ENCODE data around the gene AQP5. TPM values are rescaled to one million over a fixed set of nuclear protein-coding genes. Genes with fewer than 3 reads are reported as not detected.

The AQP5 gene
- polyA plus RNA-seq, 3 donors from 2014 or later: not detected

- no peak for DNase-seq
- Mint-ChIP-seq H3K27ac (no peak overlapping the region), H3K9me3 (no peaks in the 10 kb centered on the region), H3K4me1 (peaks cover 0 to 6% of the 10 kb centered on the region in 2 donors), H3K4me3 (no peak overlapping the region), H3K36me3 (peaks cover 6 to 15% (median 7%) of the 10 kb centered on the region in 3 donors), H3K27me3 (ENCODE audit: low read depth in 3 of 3) (no peaks in the 10 kb centered on the region)
Measured at GRCh38 chr12:50005175-50005574, 43.5 kb downstream of the AQP5 start.

DNA sequence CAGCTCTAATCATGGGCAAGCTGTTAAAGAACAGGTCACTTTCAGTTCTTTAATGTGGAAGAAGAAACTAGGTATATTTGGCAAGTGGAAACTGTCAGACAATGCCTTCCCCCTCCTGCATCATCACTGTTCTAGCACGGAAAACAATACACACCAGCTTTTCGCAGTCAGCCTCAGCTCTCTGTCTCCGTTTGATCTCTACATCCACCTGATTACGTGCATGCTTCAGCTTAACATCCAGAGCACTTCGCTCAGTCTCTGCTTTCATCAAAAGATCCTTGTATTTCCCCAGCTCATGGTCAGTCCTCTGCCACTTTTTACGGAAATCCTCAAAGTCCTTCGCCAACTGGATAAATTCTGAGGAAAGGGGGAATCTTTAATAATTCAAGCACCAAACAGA, 44.6 kb downstream of the AQP5 start:
- H3K27me3 Mint-ChIP-seq (ENCODE audit: low read depth in 3 of 3): no peaks in the 10 kb centered on the region
- DNase-seq: no peak
- H3K4me3 Mint-ChIP-seq: no peak overlapping the region
- no peaks in the 10 kb centered on the region for H3K9me3 Mint-ChIP-seq
- no peak overlapping the region for H3K27ac Mint-ChIP-seq
- peaks cover 4 to 11% (median 6%) of the 10 kb centered on the region in 3 donors for H3K36me3 Mint-ChIP-seq
- peaks cover 0 to 6% of the 10 kb centered on the region in 2 donors for H3K4me1 Mint-ChIP-seq

DNA sequence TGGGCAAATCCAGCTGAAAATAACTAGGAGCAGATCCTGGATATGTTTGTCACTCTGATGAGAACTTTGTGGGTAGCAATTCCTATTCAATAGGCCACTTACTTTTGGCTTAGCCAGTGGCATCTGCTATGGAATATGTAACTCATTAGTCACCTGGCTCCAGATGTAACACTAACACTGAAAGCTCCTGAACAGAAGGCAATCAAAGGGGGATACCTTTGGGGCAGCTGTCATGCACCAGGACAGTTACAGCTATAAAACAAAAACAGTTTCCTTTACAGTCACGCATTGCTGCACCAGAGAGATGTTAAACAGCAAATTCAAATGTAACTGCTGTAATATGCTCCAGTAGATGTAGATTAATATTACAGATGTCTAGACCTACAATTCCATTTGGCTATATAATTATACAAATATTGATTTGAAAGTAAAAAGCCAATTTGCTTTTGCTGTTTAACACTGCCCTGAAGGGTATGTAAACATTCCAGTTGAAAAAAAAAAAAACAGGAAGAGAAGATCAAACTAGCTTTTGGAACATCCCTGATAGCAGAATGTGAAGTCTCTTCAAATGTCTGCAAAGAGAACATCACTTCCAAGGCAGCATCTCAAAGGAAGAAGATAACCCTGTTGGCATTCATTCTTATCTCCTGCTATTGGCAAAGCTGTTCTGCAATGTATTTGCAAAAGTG, 45.2 kb downstream of the AQP5 start:
- Mint-ChIP-seq H3K27ac (peak overlapping the region in 2 of 6 donors; percentile 18 to 51), H3K27me3 (ENCODE audit: low read depth in 3 of 3) (no peaks in the 10 kb centered on the region), H3K4me1 (peaks cover 0 to 6% of the 10 kb centered on the region in 2 donors), H3K4me3 (no peak overlapping the region), H3K9me3 (no peaks in the 10 kb centered on the region), H3K36me3 (peaks cover 4 to 9% (median 6%) of the 10 kb centered on the region in 3 donors)
- DNase-seq: no peak

DNA sequence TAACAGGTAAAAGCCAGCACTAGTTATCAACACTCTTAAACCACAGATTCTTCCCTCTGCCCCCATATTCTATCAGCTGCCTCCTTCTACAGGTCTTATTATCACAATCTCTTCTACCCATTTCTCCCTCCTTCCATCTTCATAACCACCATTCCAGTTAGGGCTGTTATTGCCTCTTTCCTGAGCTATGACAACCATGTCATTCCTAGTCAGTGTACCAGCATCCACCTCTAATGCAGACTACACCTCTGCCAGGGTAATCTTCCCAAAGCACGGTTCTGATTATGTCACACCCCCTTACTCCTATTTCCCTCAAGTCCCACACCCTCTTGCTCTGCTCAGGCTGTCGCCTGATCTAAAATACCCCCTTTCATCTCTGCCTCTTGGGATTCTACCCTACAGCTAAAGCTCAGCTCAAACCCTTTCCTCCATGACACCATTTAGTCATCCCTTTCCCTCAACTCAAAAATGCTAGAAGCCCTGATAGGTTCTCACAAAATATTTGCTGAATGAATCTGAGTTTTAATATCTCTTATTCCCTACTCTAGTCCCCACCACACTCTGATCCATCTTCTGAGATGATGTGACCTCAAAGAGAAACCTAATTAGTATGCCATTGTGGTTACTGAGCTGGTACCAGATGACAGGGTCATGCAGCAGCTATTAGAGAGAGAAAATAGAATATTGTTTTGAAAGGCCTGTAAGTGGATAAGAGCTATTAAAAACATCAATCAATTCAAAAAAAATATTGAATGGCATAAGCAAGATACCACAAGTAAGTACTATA, 51.9 kb downstream of the AQP5 start:
- Mint-ChIP-seq H3K27me3 (ENCODE audit: low read depth in 3 of 3) (no peaks in the 10 kb centered on the region), H3K27ac (peak overlapping the region in 2 of 6 donors; percentile 7 to 53), H3K9me3 (no peaks in the 10 kb centered on the region), H3K4me1 (peaks cover 0 to 8% of the 10 kb centered on the region in 2 donors), H3K36me3 (peaks cover 0 to 9% (median 6%) of the 10 kb centered on the region in 3 donors), H3K4me3 (no peak overlapping the region)
- no peak for DNase-seq

- peaks cover 0 to 9% (median 6%) of the 10 kb centered on the region in 3 donors for H3K36me3 Mint-ChIP-seq
- H3K4me3 Mint-ChIP-seq: no peak overlapping the region
- no peak for DNase-seq
Measured at GRCh38 chr12:50014342-50014741, 52.7 kb downstream of the AQP5 start.

More at GRCh38 chr12:50014342-50014741, 52.7 kb downstream of the AQP5 start:
- no peaks in the 10 kb centered on the region for H3K9me3 Mint-ChIP-seq
- no peaks in the 10 kb centered on the region for H3K27me3 Mint-ChIP-seq (ENCODE audit: low read depth in 3 of 3)
- peaks cover 0 to 8% of the 10 kb centered on the region in 2 donors for H3K4me1 Mint-ChIP-seq
- peak overlapping the region in 1 of 6 donors; percentile 41 for H3K27ac Mint-ChIP-seq

Other genes with a start within 250 kb of the AQP5 start
- gene TMBIM6, start 220.3 kb upstream of the AQP5 start, polyA plus RNA-seq: 1,000 to 10,000 TPM in 2 of 3 donors, 100 to 1,000 TPM in 1; 982 to 1,961 (median 1,202) TPM
- gene NCKAP5L, start 133.5 kb upstream of the AQP5 start, polyA plus RNA-seq: 1 to 10 TPM in 2 of 3 donors, not detected in 1; 1.0 to 5.6 TPM
- gene BCDIN3D, start 118.8 kb upstream of the AQP5 start, polyA plus RNA-seq: 1 to 10 TPM; 3.0 to 5.1 (median 4.5) TPM
- 1 to 10 TPM in 1 of 3 donors, under 1 TPM in 1, not detected in 1; 0.77 to 1.8 TPM for gene FAIM2, start 58.0 kb upstream of the AQP5 start, polyA plus RNA-seq
- not detected for gene AQP2, start 11.1 kb upstream of the AQP5 start, polyA plus RNA-seq
- gene AQP6, start 11.1 kb downstream of the AQP5 start, polyA plus RNA-seq: not detected
- 10 to 100 TPM; 11.6 to 20.9 (median 12.4) TPM for gene RACGAP1, start 63.6 kb downstream of the AQP5 start, polyA plus RNA-seq
- gene ASIC1, start 95.7 kb downstream of the AQP5 start, polyA plus RNA-seq: not detected
- gene SMARCD1, start 123.5 kb downstream of the AQP5 start, polyA plus RNA-seq: 10 to 100 TPM; 14.2 to 22.4 (median 15.5) TPM
- gene GPD1, start 142.1 kb downstream of the AQP5 start, polyA plus RNA-seq: under 1 TPM in 1 of 3 donors, not detected in 2; 0.07 TPM
- 100 to 1,000 TPM; 191 to 270 (median 256) TPM for gene COX14, start 150.4 kb downstream of the AQP5 start, polyA plus RNA-seq
- gene CERS5, start 205.5 kb downstream of the AQP5 start, polyA plus RNA-seq: 100 to 1,000 TPM in 1 of 3 donors, 10 to 100 TPM in 2; 57.2 to 104 (median 64.0) TPM